H9 (cell line): ENCODE results near the gene MX2. TPM values are rescaled to one million over a fixed set of nuclear protein-coding genes. Genes with fewer than 3 reads are reported as not detected.

ENCODE experiments used
- DNase-seq: peaks from one replicate; pipeline ENCODE4 v3.0.0-alpha.2; 2017
- H2AFZ ChIP-seq: one replicate; pipeline ENCODE4 v1.6.1; 2013; ENCODE audit warnings: mild to moderate bottlenecking, low read length, control low read depth, moderate library complexity
- H2AK5ac ChIP-seq: 2 replicates; pipeline ENCODE4 v1.6.1; 2013; ENCODE audit warnings: low read length, control low read depth, mixed read lengths; ENCODE audit not compliant: insufficient read length
- H2BK120ac ChIP-seq: one replicate; pipeline ENCODE4 v1.6.1; 2013; ENCODE audit warnings: low read depth, mild to moderate bottlenecking, low read length, control low read depth, inconsistent platforms; ENCODE audit not compliant: poor library complexity, severe bottlenecking
- H2BK12ac ChIP-seq: 2 replicates; pipeline ENCODE4 v1.6.1; 2013; ENCODE audit warnings: low read length, control low read depth, mixed read lengths, low read depth; ENCODE audit not compliant: insufficient read length
- H2BK15ac ChIP-seq: 2 replicates; pipeline ENCODE4 v1.6.1; 2013; ENCODE audit warnings: low read depth, low read length, control low read depth
- H2BK20ac ChIP-seq: one replicate; pipeline ENCODE4 v1.6.1; 2013; ENCODE audit warnings: low read depth, mild to moderate bottlenecking, low read length, control low read depth, inconsistent platforms; ENCODE audit not compliant: poor library complexity, severe bottlenecking
- H2BK5ac ChIP-seq: 2 replicates; pipeline ENCODE4 v1.6.1; 2013; ENCODE audit warnings: low read length, control low read depth, mixed read lengths; ENCODE audit not compliant: insufficient read length
- H3K14ac ChIP-seq: 2 replicates; pipeline ENCODE4 v1.6.1; 2013; ENCODE audit warnings: low read length, control low read depth; ENCODE audit not compliant: insufficient read depth
- H3K18ac ChIP-seq: 2 replicates; pipeline ENCODE4 v1.6.1; 2013; ENCODE audit warnings: low read depth, mild to moderate bottlenecking, mixed read lengths, low read length, control low read depth; ENCODE audit not compliant: insufficient read length
- H3K23ac ChIP-seq: 2 replicates; pipeline ENCODE4 v1.6.1; 2013; ENCODE audit warnings: low read length, control low read depth, mixed read lengths, low read depth; ENCODE audit not compliant: insufficient read length
- H3K23me2 ChIP-seq: 2 replicates; pipeline ENCODE4 v1.6.1; 2013; ENCODE audit warnings: low read depth, mild to moderate bottlenecking, mixed read lengths, low read length, control low read depth; ENCODE audit not compliant: insufficient read length, poor library complexity, severe bottlenecking
- H3K27ac ChIP-seq: 2 replicates; pipeline ENCODE4 v1.5.1; 2013; ENCODE audit warnings: low read length, control low read depth, mixed read lengths, low read depth; ENCODE audit not compliant: insufficient read length
- H3K27me3 ChIP-seq: 2 replicates; pipeline ENCODE4 v1.6.1; 2013; ENCODE audit warnings: low read length, control low read depth, inconsistent platforms; ENCODE audit not compliant: insufficient read depth
- H3K4ac ChIP-seq: 2 replicates; pipeline ENCODE4 v1.6.1; 2013; ENCODE audit warnings: low read depth, mild to moderate bottlenecking, control low read depth, inconsistent platforms, low read length, moderate library complexity
- H3K4me1 ChIP-seq: 2 replicates; pipeline ENCODE4 v1.6.1; 2013; ENCODE audit warnings: low read length, control low read depth, inconsistent platforms; ENCODE audit not compliant: insufficient read depth
- H3K4me2 ChIP-seq: 2 replicates; pipeline ENCODE4 v1.6.1; 2013; ENCODE audit warnings: low read length, control low read depth, mixed read lengths; ENCODE audit not compliant: insufficient read length, insufficient read depth
- H3K56ac ChIP-seq: 2 replicates; pipeline ENCODE4 v1.6.1; 2013; ENCODE audit warnings: low read depth, mild to moderate bottlenecking, mixed read lengths, low read length, control low read depth; ENCODE audit not compliant: insufficient read length
- H3K79me1 ChIP-seq: 2 replicates; pipeline ENCODE4 v1.6.1; 2013; ENCODE audit warnings: low read depth, mild to moderate bottlenecking, moderate library complexity, low read length, control low read depth, inconsistent platforms; ENCODE audit not compliant: insufficient read depth, poor library complexity, severe bottlenecking
- H3K79me2 ChIP-seq: 2 replicates; pipeline ENCODE4 v1.6.1; 2013; ENCODE audit warnings: low read length, control low read depth, inconsistent platforms; ENCODE audit not compliant: insufficient read depth
- H3K9ac ChIP-seq: 2 replicates; pipeline ENCODE4 v1.6.1; 2013; ENCODE audit warnings: low read length, control low read depth, mixed read lengths; ENCODE audit not compliant: insufficient read length; ENCODE audit errors: extremely low read depth
- H3K9me3 ChIP-seq: one replicate; pipeline ENCODE4 v1.6.1; 2013; ENCODE audit warnings: low read depth, low read length, inconsistent platforms; ENCODE audit not compliant: control insufficient read depth
- H3T11ph ChIP-seq: one replicate; pipeline ENCODE4 v1.6.1; 2013; ENCODE audit warnings: mild to moderate bottlenecking, low read length, control low read depth, inconsistent platforms
- H4K20me1 ChIP-seq: one replicate; pipeline ENCODE4 v1.6.1; 2013; ENCODE audit not compliant: control insufficient read depth, insufficient read length, insufficient read depth
- H4K5ac ChIP-seq: 2 replicates; pipeline ENCODE4 v1.6.1; 2013; ENCODE audit warnings: low read depth, mild to moderate bottlenecking, mixed read lengths, low read length, control low read depth; ENCODE audit not compliant: insufficient read length
- H4K8ac ChIP-seq: replicated peaks from 2 replicates; pipeline ENCODE4 v1.6.1; 2013; ENCODE audit warnings: low read length, control low read depth, mixed read lengths, low read depth; ENCODE audit not compliant: insufficient read length
- H4K91ac ChIP-seq: 2 replicates; pipeline ENCODE4 v1.6.1; 2013; ENCODE audit warnings: low read depth, mild to moderate bottlenecking, moderate library complexity, mixed read lengths, low read length, control low read depth; ENCODE audit not compliant: insufficient read length
- H3K27ac Mint-ChIP-seq, 3 experiments: 2 replicates in 2 of 3; 3 replicates in 1 of 3; pipeline ENCODE4 v1.8.0; 2020 to 2021; ENCODE audit warnings: mixed read lengths in 3 of 3, mild to moderate bottlenecking in 1 of 3, moderate library complexity in 1 of 3
- H3K27me3 Mint-ChIP-seq: 2 replicates; pipeline ENCODE4 v1.8.0; 2021; ENCODE audit warnings: low read depth, mild to moderate bottlenecking, moderate library complexity, mixed read lengths
- H3K36me3 Mint-ChIP-seq, 3 experiments: 2 replicates in 2 of 3; 3 replicates in 1 of 3; pipeline ENCODE4 v1.8.0; 2020 to 2021; ENCODE audit warnings: low read depth in 3 of 3, mixed read lengths in 3 of 3; ENCODE audit not compliant: insufficient read depth in 1 of 3
- H3K4me1 Mint-ChIP-seq, 2 experiments: 2 replicates each; pipeline ENCODE4 v1.8.0; 2020; ENCODE audit warnings: mixed read lengths in 2 of 2
- H3K4me3 Mint-ChIP-seq, 2 experiments: 2 replicates in 1 of 2; 3 replicates in 1 of 2; pipeline ENCODE4 v1.8.0; 2020 to 2021; ENCODE audit warnings: mild to moderate bottlenecking in 2 of 2, mixed read lengths in 2 of 2, moderate library complexity in 1 of 2
- H3K9me3 Mint-ChIP-seq, 2 experiments: 2 replicates in 1 of 2; 3 replicates in 1 of 2; pipeline ENCODE4 v1.8.0; 2020; ENCODE audit warnings: mild to moderate bottlenecking in 2 of 2, mixed read lengths in 2 of 2, moderate library complexity in 1 of 2
- CTCF ChIP-seq: fragments of 200-600 bp; sonication (generic); conservative IDR thresholded peaks from 3 replicates; pipeline ENCODE4 v1.8.0; 2021; ENCODE audit warnings: antibody characterized with exemption, mild to moderate bottlenecking
- WGBS: extraction: QIAGEN DNeasy Blood & Tissue Kit; methylation state at CpG from one replicate; pipeline ENCODE4 v1.1.7; 2013; ENCODE audit warnings: missing lambda C conversion rate, low lambda C conversion rate, mixed read lengths; ENCODE audit not compliant: insufficient read length; ENCODE audit errors: extremely low coverage; 5-methylcytosine and 5-hydroxymethylcytosine counted together
- total RNA-seq: library from RNA; stranded (reverse); gene quantifications from 2 replicates; pipeline ENCODE4 v1.2.1, GENCODE V29; 2021

Gene MX2
- total RNA-seq, 1 experiment from 2014 or later = 1.8 TPM

- Mint-ChIP-seq H3K4me3 (no peak overlapping the region), H3K36me3 (peaks cover 0 to 7% (median 0%) of the 10 kb centered on the region in 3 experiments; a peak in 1 of 7 replicates), H3K27ac (no peak overlapping the region), H3K4me1 (peaks cover 17 to 32% of the 10 kb centered on the region in 2 experiments), H3K9me3 (no peaks in the 10 kb centered on the region; a peak in 1 of 5 replicates), H3K27me3 (peaks cover 5% of the 10 kb centered on the region)
- DNase-seq = no peak
- H2BK15ac ChIP-seq = no peak overlapping the region
- no peak overlapping the region for H2AK5ac ChIP-seq
- H2BK5ac ChIP-seq = no peak overlapping the region
- no peak overlapping the region for H4K91ac ChIP-seq
- H2BK20ac ChIP-seq = no peak overlapping the region
- no peak overlapping the region for H3K23ac ChIP-seq
- H3K9ac ChIP-seq = no peak overlapping the region
- no peaks in the 10 kb centered on the region; the same call in 1 of the 2 replicates for H3K4me1 ChIP-seq
- H3K27ac ChIP-seq = no peak overlapping the region
- no CpG with 5 or more reads among the region's 4 CpGs for WGBS
- H2BK120ac ChIP-seq = no peak overlapping the region
- TF ChIP-seq CTCF = no peak
- no peak overlapping the region for H3K56ac ChIP-seq
- H3K4me2 ChIP-seq = no peak overlapping the region
- no peak overlapping the region for H3K18ac ChIP-seq
- no peak overlapping the region for H2AFZ ChIP-seq
- no peak overlapping the region for H4K5ac ChIP-seq
- H4K20me1 ChIP-seq = no peaks in the 10 kb centered on the region
- H4K8ac ChIP-seq = no peak overlapping the region
- peaks cover 8% of the 10 kb centered on the region for H3K23me2 ChIP-seq
- H3K9me3 ChIP-seq = no peaks in the 10 kb centered on the region
- H2BK12ac ChIP-seq = no peak overlapping the region
- no peak overlapping the region for H3K4ac ChIP-seq
- H3T11ph ChIP-seq = no peak overlapping the region
- H3K14ac ChIP-seq = no peak overlapping the region
- no peaks in the 10 kb centered on the region for H3K79me1 ChIP-seq
- H3K79me2 ChIP-seq = no peaks in the 10 kb centered on the region
- no peaks in the 10 kb centered on the region; the same call in 1 of the 2 replicates for H3K27me3 ChIP-seq
These were observed 11.4 kb downstream of the MX2 start for GRCh38 chr21:41373253-41373652.
